CD4-positive, alpha-beta T cell treated with Interleukin-4 for 4 hours (primary cell): ENCODE results near the gene DNAH14.
"Not testable (repeated sequence)": the region's sequence is repeated elsewhere in the genome, so short reads cannot be mapped to it uniquely, and the experiment has no call there.

Experiments used
- DNase-seq: peaks from one replicate; pipeline ENCODE4 v3.0.0-alpha.2; 2020

Gene DNAH14

DNA sequence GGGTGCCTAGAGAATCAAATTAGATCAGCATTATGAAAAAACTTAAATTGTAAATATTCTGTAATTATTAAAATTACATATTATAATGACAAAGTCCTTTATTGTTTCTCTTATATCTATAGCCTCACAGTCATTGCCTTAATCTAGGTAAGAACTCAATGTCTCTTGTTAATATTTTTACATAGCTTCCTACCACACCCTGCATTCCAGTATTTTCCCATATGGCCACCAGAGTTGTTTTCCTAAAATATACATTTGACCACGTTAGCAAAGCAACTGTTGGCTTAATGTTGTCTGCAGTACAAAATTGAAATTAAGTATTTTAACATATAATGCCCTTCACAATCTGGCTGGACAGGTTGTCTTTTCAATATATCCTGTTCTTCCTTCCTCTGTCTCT lies 230.3 kb downstream of the DNAH14 start:
- DNase-seq, result no peak

DNA sequence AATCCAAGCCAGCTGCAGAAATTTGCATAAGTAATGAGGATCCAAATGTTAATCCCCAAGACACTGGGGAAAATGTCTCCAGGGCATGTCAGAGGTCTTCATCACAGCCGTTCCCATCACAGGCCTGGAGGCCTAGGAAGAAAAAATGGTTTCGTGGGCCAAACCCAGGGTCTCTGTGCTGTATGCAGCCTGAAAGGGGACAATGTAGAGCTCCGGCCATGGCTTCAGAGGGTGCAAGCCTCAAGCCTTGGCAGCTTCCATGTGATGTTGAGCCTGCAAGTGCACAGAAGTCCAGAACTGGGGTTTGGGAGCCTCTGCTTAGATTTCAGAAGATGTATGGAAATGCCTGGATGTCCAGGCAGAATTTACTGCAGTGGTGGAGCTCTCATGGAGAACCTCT lies 247.9 kb downstream of the DNAH14 start:
- DNase-seq, result not testable (repeated sequence)

GRCh38 chr1:225179686-225180085 lies 250.2 kb downstream of the DNAH14 start:
- DNase-seq, result no peak

- DNase-seq, result no peak
Observed at GRCh38 chr1:225182716-225183115, 253.2 kb downstream of the DNAH14 start.

GRCh38 chr1:225191199-225191753 lies 261.8 kb downstream of the DNAH14 start:
- DNase-seq, result no peak

GRCh38 chr1:225201447-225201846 lies 272.0 kb downstream of the DNAH14 start:
- DNase-seq, result no peak

GRCh38 chr1:225207791-225208190 lies 278.3 kb downstream of the DNAH14 start:
- no peak for DNase-seq

- no peak for DNase-seq
Observed at GRCh38 chr1:225209153-225209552, 279.7 kb downstream of the DNAH14 start.

DNA sequence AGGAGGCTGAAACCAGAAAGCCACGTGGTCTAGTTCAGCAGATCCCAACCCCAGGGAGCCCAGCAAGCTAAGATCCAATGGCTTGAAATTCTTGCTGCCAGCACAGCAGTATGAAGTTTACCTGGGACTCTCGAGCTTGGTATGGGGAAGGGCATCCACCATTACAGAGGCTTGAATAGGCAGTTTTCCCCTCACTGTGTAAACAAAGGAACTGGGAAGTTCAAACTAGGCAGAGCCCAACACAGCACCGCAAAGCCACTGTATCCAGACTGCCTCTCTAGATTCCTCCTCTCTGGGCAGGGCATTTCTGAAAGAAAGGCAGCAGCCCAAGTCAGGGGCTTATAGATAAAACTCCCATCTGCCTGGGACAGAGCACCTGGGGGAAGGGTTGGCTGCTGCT lies 280.7 kb downstream of the DNAH14 start:
- DNase-seq, result not testable (repeated sequence)

GRCh38 chr1:225211694-225212442 lies 282.4 kb downstream of the DNAH14 start:
- DNase-seq, result not testable (repeated sequence)

GRCh38 chr1:225224287-225224686 lies 294.8 kb downstream of the DNAH14 start:
- no peak for DNase-seq

DNA sequence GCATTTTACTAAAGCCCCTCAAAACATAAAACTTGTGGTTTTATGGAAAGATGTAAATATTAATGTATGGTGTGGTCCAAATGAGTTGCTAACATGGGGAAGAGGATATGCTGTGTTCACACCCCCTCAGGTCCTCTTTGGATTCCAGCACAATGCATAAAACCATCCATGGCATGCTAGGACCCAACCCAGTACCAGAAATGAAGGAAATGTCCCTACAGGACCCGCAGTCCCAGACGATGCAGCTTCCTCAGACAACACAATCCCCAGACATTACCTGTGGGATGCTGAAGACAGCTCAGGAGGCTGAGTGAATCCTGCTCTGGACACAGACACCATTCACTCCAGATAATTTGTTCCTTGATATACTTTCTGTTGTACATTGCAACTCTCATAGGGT lies 296.2 kb downstream of the DNAH14 start:
- DNase-seq, result no peak

DNA sequence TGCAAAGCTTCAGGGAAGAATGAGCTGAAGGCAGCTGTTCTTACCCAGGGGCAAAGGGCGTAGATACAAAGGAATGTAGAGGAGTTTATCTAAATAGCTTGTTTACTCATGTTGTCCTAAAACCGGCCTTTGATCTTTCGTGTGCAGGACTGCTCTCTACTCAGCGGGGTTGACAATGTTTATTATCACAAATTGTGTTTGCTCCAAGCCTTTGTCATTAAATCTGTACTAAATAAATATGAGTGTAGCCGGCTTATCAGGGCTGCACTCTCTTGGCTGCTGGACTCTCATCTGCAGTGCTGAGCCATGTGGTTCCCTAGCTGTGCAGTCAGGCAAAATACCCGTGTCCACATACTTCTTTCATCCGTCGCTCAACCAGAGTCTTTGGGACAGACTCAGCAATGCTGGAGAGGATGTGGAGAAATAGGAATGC lies 299.4 kb downstream of the DNAH14 start:
- DNase-seq, result no peak

DNA sequence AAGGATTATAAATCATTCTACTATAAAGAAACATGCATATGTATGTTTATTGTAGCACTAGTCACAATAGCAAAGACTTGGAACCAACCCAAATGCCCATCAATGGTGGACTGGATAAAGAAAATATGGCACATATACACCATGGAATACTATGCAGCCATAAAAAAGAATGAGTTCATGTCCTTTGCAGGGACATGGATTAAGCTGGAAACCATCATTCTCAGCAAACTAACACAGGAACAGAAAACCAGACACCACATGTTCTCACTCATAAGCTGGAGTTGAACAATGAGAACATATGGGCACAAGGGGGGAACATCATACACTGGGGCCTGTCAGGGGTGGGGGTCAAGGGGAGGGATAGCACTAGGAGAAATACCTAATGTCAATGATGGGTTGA lies 300.0 kb downstream of the DNAH14 start:
- not testable (repeated sequence) for DNase-seq

DNA sequence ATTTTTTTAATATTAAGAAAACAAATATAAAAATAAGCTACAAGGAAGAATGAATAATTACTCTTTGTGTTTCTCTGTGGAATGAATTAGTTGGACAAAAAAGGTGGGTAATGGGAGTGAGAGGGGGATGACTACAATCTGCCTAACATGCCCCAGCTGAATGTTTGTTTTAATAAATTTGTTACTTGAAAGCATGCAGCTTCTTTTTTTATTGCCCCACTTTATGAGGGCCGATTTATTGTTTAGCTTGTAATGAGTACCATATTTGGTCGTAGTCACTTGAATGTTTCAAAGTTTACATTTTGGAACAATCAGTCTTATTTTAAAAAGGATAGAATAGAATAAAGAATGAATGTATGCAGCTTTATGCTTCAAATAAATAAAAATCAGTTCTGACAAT lies 301.0 kb downstream of the DNAH14 start:
- DNase-seq, result no peak

DNA sequence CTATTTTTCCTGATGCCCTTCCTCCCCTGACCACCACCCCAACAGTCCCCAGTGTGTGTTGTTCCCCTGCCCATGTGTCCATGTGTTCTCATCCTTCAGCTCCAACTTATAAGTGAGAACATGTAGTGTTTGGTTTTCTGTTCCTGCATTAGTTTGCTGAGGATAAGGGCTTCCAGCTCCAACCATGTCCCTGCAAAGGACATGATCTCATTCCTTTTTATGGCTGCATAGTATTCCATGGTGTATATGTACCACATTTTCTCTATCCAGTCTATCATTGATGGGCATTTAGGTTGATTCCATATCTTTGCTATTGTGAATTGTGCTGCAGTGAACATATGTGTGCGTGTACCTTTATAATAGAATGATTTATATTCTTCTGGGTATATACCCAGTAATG lies 303.5 kb downstream of the DNAH14 start:
- not testable (repeated sequence) for DNase-seq

- no peak for DNase-seq
Observed at GRCh38 chr1:225242611-225243010, 313.1 kb downstream of the DNAH14 start.

DNA sequence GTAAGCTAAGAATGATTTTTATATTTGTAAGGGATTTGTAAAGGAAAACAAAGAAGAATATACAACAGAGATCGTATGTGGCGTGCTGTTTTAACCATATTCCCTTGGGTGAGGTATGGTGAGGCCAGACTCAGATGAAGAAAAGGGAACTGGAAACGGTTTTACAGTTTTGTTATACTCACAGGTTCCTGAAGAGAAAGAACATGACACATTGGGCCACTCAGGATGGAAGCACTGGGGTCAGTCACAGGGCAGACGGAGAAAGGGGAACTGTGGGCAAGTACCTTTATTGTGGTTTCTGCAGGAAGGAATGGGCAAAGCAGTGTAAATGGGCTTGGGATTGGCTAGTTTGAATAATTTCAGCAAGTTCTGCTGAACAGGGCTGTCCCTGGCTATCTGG lies 321.0 kb downstream of the DNAH14 start:
- peak; percentile 1 for DNase-seq

GRCh38 chr1:225253173-225253572 lies 323.7 kb downstream of the DNAH14 start:
- DNase-seq, result no peak

- no peak for DNase-seq
Observed at GRCh38 chr1:225253784-225254183, 324.3 kb downstream of the DNAH14 start.

- DNase-seq, result no peak
Observed at GRCh38 chr1:225254676-225255075, 325.2 kb downstream of the DNAH14 start.

- DNase-seq, result no peak
Observed at GRCh38 chr1:225257081-225257480, 327.6 kb downstream of the DNAH14 start.

DNA sequence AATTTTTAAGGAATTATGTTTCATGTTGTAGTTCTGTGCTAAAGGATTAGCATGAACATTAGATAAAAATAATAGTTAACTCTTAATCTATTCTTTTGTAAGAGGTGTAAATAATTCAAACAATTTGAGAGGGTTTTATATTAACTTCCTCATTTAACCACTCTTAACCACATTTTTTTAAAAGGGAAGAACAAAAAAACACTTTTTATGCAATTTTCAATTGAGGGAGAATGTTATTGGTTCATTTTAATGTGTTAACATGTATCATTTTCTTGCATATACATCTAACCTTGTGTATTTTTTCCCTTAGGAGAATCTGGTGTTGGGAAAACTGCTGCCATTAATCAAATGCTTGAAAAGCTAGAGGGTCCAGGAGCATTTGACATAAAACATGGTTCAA lies 329.3 kb downstream of the DNAH14 start:
- no peak for DNase-seq

GRCh38 chr1:225259542-225259941 lies 330.1 kb downstream of the DNAH14 start:
- DNase-seq, result no peak

DNA sequence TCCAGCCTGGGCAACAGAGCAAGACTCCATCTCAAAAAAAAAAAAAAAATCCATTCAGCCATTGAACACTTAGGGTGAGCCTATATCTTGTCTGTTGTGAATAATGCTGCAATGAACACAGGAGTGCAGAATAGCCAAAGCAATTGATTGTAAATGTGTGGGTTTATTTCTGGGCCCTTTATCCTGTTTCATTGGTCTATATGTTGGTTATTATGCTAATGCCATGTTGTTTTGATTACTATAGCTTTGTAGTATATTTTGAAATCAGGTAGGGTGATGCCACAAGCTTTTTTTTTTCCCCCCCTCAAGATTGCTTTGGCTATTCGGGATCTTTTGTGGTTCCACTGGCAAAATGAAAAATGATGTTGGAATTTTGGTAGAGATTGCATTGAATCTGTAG lies 330.8 kb downstream of the DNAH14 start:
- DNase-seq, result no peak
